ENCODE measurements around the gene IQCF5. TPM values are rescaled to one million over a fixed set of nuclear protein-coding genes. Genes with fewer than 3 reads are reported as not detected.
"Not testable (repeated sequence)": the region's sequence is repeated elsewhere in the genome, so short reads cannot be mapped to it uniquely, and the experiment has no call there.

IQCF5 gene
- total RNA-seq (not detected), polyA plus RNA-seq (not detected)

DNA sequence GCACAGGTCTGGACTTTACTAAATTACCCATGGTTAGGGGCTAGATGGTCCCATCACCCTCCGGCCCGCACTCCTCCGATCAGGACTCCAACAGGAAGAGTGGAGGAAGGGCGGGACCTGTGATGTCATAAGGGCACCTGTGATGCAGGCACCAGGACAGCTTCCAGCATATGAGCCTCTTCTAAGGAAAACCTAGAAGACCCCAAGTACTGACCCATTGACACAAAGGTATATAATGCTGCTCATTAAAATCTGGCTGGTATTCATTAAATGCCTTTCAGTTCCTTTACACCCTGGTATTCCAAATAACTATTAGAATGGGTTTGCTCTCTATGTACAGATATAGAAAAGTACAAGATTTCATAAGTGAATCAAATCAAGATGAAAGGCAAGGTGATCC lies at the start of gene IQCF5:
TSS of gene IQCF5 (minus strand) at position 101 of the 400 bp plus-strand sequence. CDS start at position 31, 70 bp downstream.
- peaks cover 0 to 4% (median 3%) of the 10 kb centered on the region in 3 donors for H3K36me3 Mint-ChIP-seq
- H3K27ac Mint-ChIP-seq: peak within 1 kb of the TSS in 2 of 8 donors; percentile 6 to 72
- peaks cover 2 to 37% of the 10 kb centered on the region in 2 donors for H3K27me3 Mint-ChIP-seq
- Histone ChIP-seq H3K4me1 (ENCODE audit: insufficient read depth, low read length) (no peaks in the 10 kb centered on the region), H3K27ac (ENCODE audit: low read depth, low read length) (no peak within 1 kb of the TSS), H3K27me3 (ENCODE audit: insufficient read depth, low read length, poor library complexity, severe bottlenecking) (no peaks in the 10 kb centered on the region), H3K36me3 (ENCODE audit: insufficient read depth, low read length) (no peaks in the 10 kb centered on the region), H3K9me3 (ENCODE audit: low read length) (no peaks in the 10 kb centered on the region), H3K4me3 (ENCODE audit: low read length) (no peak within 1 kb of the TSS)
- ChIA-PET POLR2A (no interaction called here), CTCF (no interaction called here)
- H3K9me3 Mint-ChIP-seq: peaks cover 0 to 3% (median 0%) of the 10 kb centered on the region in 5 donors
- no peaks in the 10 kb centered on the region for H3K4me1 Mint-ChIP-seq
- no peak within 1 kb of the TSS for H3K4me3 Mint-ChIP-seq
- DNase-seq: no peak

DNA sequence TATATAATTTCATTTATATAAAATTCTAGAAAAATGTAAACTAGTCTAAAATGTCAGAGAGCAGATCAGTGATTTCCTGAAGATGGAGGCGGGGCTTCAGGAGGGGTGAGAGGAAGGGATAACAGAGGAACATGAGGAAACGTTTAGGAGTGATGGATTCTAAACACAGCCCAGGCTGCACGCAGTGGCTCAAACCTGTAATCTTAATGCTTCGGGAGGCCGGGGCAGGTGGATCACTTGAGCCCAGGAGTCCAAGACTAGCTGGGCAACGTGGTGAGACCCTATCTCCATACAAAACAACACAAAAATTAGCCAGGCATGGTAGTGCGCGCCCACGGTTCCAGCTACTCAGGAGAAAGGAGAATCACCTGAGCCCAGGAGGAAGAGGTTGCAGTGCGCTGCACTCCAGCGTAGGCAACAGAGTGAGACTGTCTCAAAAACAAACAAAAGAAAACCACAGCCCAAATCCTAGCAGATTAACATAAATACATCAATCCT lies 45.7 kb upstream of the IQCF5 start:
- no peaks in the 10 kb centered on the region for H3K9me3 Mint-ChIP-seq
- DNase-seq: no peak
- CTCF ChIA-PET: interaction anchor here (0.6 kb wide), 1 partner anchor 1661 kb away, joined by 3 read pairs; no protein-coding TSS in a partner anchor

DNA sequence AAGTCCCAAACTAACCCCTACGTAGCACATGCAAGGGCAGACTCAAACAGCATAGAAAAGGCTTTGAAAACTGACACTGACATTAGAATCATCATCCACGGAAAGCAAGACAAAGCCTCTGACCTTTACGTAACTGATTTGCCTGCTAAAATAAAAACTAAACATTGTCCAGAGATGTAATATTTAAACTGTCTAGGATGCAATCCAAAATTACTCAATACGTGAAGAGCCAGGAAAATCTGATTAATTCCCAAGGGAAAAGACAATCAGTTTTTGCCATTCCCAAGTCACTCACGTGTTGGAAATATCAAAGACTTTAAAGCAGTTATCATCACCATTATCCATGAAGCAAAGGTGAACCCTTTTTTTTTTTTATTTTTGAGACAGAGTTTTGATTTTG lies 41.0 kb upstream of the IQCF5 start:
- H3K4me3 Mint-ChIP-seq: no peak overlapping the region
- peaks cover 3 to 20% of the 10 kb centered on the region in 2 donors for H3K27me3 Mint-ChIP-seq
- H3K9me3 ChIP-seq (ENCODE audit: low read length): no peaks in the 10 kb centered on the region
- ChIA-PET CTCF (no interaction called here), POLR2A (no interaction called here)
- no peaks in the 10 kb centered on the region for H3K27me3 ChIP-seq (ENCODE audit: insufficient read depth, low read length, poor library complexity, severe bottlenecking)
- no peaks in the 10 kb centered on the region for H3K4me1 Mint-ChIP-seq
- no peaks in the 10 kb centered on the region for H3K9me3 Mint-ChIP-seq
- H3K4me1 ChIP-seq (ENCODE audit: insufficient read depth, low read length): no peaks in the 10 kb centered on the region
- H3K27ac ChIP-seq (ENCODE audit: low read depth, low read length): no peak overlapping the region
- no peaks in the 10 kb centered on the region for H3K36me3 ChIP-seq (ENCODE audit: insufficient read depth, low read length)
- H3K36me3 Mint-ChIP-seq: no peaks in the 10 kb centered on the region
- H3K27ac Mint-ChIP-seq: no peak overlapping the region
- no peak overlapping the region for H3K4me3 ChIP-seq (ENCODE audit: low read length)
- DNase-seq: no peak

More for the DNA sequence above, 45.7 kb upstream of the IQCF5 start:
- Histone ChIP-seq H3K36me3 (ENCODE audit: insufficient read depth, low read length) (no peaks in the 10 kb centered on the region), H3K9me3 (ENCODE audit: low read length) (no peaks in the 10 kb centered on the region), H3K27me3 (ENCODE audit: insufficient read depth, low read length, poor library complexity, severe bottlenecking) (no peaks in the 10 kb centered on the region), H3K27ac (ENCODE audit: low read depth, low read length) (no peak overlapping the region), H3K4me1 (ENCODE audit: insufficient read depth, low read length) (no peaks in the 10 kb centered on the region), H3K4me3 (ENCODE audit: low read length) (no peak overlapping the region)
- H3K27ac Mint-ChIP-seq: no peak overlapping the region
- H3K4me3 Mint-ChIP-seq: no peak overlapping the region
- peaks cover 4 to 14% of the 10 kb centered on the region in 2 donors for H3K27me3 Mint-ChIP-seq
- H3K4me1 Mint-ChIP-seq: no peaks in the 10 kb centered on the region
- no peaks in the 10 kb centered on the region for H3K36me3 Mint-ChIP-seq
- POLR2A ChIA-PET: no interaction called here

DNA sequence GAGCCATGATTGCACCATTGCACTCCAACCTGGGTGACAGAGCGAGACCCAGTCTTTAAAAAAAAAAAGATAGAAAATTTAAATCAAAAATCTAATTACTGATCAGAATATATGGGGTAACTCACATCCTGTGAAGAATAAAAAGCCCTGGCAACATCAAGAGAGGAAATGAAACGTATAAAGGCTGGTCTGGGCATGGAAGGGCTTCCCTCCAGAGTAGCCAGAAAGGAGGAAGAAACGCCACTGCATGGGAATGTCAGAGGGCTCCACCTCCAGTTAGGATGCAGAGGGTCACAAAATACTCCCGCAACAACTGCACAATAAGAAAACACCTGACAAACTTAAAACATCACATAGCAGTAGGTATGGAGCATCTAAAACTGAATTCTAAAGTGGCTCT lies 32.6 kb upstream of the IQCF5 start:
- POLR2A ChIA-PET: no interaction called here
- H3K27me3 Mint-ChIP-seq: peaks cover 40 to 51% of the 10 kb centered on the region in 2 donors
- no peak overlapping the region for H3K27ac Mint-ChIP-seq

DNA sequence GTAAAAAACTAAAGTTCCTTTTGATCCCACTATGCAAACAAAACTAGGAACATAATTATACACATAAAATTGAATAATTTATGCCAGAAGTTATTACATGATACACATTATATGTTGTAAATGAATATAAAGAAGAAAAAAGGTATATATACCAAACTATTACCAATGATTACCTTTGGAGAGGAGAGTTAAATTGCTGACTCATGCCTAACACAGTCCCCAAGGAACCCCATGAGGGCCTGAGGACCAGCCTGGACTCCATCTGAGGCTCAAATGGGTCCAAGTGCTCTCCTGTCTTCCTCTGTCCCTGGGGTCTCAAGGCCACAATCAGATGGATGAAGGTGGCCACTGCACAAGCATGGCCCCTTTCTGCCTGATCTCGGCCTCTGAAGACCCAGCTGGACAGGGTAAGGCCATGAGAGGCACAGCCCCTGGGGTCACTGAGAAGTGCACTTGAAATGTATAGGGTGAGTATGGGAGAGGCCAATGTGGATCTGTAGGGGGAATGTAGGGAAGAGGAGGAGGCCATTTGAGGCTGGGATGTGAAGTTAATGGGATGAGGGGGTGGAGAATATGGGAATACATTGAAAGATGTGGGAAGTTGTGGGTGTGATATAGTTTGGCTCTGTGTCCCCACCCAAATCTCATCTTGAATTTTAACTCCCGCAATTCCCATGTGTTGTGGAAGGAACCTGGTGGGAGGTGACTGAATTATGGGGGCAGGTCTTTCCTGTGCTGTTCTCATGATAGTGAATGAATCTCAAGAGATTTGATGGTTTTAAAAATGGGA lies 28.8 kb upstream of the IQCF5 start:
- Mint-ChIP-seq H3K9me3 (peaks cover 6 to 30% (median 17%) of the 10 kb centered on the region in 5 donors), H3K36me3 (peaks cover 0 to 35% (median 2%) of the 10 kb centered on the region in 3 donors), H3K4me3 (no peak overlapping the region), H3K27ac (no peak overlapping the region), H3K27me3 (peaks cover 44 to 65% of the 10 kb centered on the region in 2 donors), H3K4me1 (no peaks in the 10 kb centered on the region)
- no peak for DNase-seq
- CTCF ChIA-PET: no interaction called here
- Histone ChIP-seq H3K4me3 (ENCODE audit: low read length) (no peak overlapping the region), H3K27ac (ENCODE audit: low read depth, low read length) (no peak overlapping the region), H3K36me3 (ENCODE audit: insufficient read depth, low read length) (no peaks in the 10 kb centered on the region), H3K9me3 (ENCODE audit: low read length) (no peaks in the 10 kb centered on the region), H3K4me1 (ENCODE audit: insufficient read depth, low read length) (no peaks in the 10 kb centered on the region), H3K27me3 (ENCODE audit: insufficient read depth, low read length, poor library complexity, severe bottlenecking) (no peaks in the 10 kb centered on the region)
- POLR2A ChIA-PET: no interaction called here

More for the DNA sequence above, 32.6 kb upstream of the IQCF5 start:
- H3K9me3 ChIP-seq (ENCODE audit: low read length): no peaks in the 10 kb centered on the region
- Mint-ChIP-seq H3K36me3 (peaks cover 0 to 40% (median 2%) of the 10 kb centered on the region in 3 donors), H3K4me1 (no peaks in the 10 kb centered on the region), H3K9me3 (peaks cover 7 to 33% (median 24%) of the 10 kb centered on the region in 5 donors), H3K4me3 (no peak overlapping the region)
- no peak for DNase-seq
- H3K27me3 ChIP-seq (ENCODE audit: insufficient read depth, low read length, poor library complexity, severe bottlenecking): no peaks in the 10 kb centered on the region
- no peak overlapping the region for H3K27ac ChIP-seq (ENCODE audit: low read depth, low read length)
- no peaks in the 10 kb centered on the region for H3K4me1 ChIP-seq (ENCODE audit: insufficient read depth, low read length)
- CTCF ChIA-PET: no interaction called here
- no peak overlapping the region for H3K4me3 ChIP-seq (ENCODE audit: low read length)
- H3K36me3 ChIP-seq (ENCODE audit: insufficient read depth, low read length): no peaks in the 10 kb centered on the region

GRCh38 chr3:51902361-51902760 lies 27.0 kb upstream of the IQCF5 start:
- peaks cover 31 to 67% of the 10 kb centered on the region in 2 donors for H3K27me3 Mint-ChIP-seq
- H3K4me3 Mint-ChIP-seq; H3K36me3 ChIP-seq (ENCODE audit: insufficient read depth, low read length); H3K4me1 ChIP-seq (ENCODE audit: insufficient read depth, low read length); CTCF ChIA-PET; H3K27ac ChIP-seq (ENCODE audit: low read depth, low read length); H3K4me3 ChIP-seq (ENCODE audit: low read length); H3K4me1 Mint-ChIP-seq; H3K27ac Mint-ChIP-seq; H3K27me3 ChIP-seq (ENCODE audit: insufficient read depth, low read length, poor library complexity, severe bottlenecking); H3K9me3 ChIP-seq (ENCODE audit: low read length); DNase-seq; POLR2A ChIA-PET: not testable (repeated sequence)
- peaks cover 0 to 27% (median 2%) of the 10 kb centered on the region in 3 donors for H3K36me3 Mint-ChIP-seq
- peaks cover 0 to 14% (median 10%) of the 10 kb centered on the region in 5 donors for H3K9me3 Mint-ChIP-seq

GRCh38 chr3:51900043-51900442 lies 24.6 kb upstream of the IQCF5 start:
- H3K4me3 Mint-ChIP-seq; H3K9me3 ChIP-seq (ENCODE audit: low read length); DNase-seq; H3K27ac ChIP-seq (ENCODE audit: low read depth, low read length); H3K36me3 Mint-ChIP-seq; H3K4me1 ChIP-seq (ENCODE audit: insufficient read depth, low read length); POLR2A ChIA-PET; CTCF ChIA-PET; H3K9me3 Mint-ChIP-seq; H3K27ac Mint-ChIP-seq; H3K4me1 Mint-ChIP-seq; H3K36me3 ChIP-seq (ENCODE audit: insufficient read depth, low read length); H3K27me3 ChIP-seq (ENCODE audit: insufficient read depth, low read length, poor library complexity, severe bottlenecking); H3K4me3 ChIP-seq (ENCODE audit: low read length): not testable (repeated sequence)
- peaks cover 23 to 66% of the 10 kb centered on the region in 2 donors for H3K27me3 Mint-ChIP-seq

DNA sequence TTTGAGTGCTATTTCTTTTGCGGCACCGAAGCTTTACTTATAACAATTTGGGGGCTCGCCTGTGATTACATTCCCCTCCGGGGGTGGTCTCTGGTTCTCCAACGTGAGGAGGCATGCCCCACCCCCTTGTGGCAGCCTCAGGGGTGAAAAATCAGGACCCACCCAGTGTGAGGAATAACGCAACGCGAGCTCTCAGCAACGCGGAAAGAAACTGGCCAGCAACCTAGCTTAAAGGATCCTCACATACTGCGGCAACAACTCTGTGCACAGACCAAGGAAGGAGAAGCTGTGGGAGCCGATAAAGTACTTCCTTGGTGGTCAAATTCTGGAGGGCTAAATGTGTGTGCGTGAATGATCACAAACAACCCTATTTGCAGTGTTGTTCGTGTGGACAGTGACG lies 22.0 kb upstream of the IQCF5 start:
- Mint-ChIP-seq H3K9me3 (no peaks in the 10 kb centered on the region), H3K27ac (no peak overlapping the region), H3K27me3 (peaks cover 18 to 56% of the 10 kb centered on the region in 2 donors), H3K36me3 (no peaks in the 10 kb centered on the region), H3K4me1 (no peaks in the 10 kb centered on the region), H3K4me3 (no peak overlapping the region)
- DNase-seq: no peak
- Histone ChIP-seq H3K27me3 (ENCODE audit: insufficient read depth, low read length, poor library complexity, severe bottlenecking) (no peaks in the 10 kb centered on the region), H3K36me3 (ENCODE audit: insufficient read depth, low read length) (no peaks in the 10 kb centered on the region), H3K4me3 (ENCODE audit: low read length) (no peak overlapping the region), H3K4me1 (ENCODE audit: insufficient read depth, low read length) (no peaks in the 10 kb centered on the region), H3K9me3 (ENCODE audit: low read length) (no peaks in the 10 kb centered on the region), H3K27ac (ENCODE audit: low read depth, low read length) (no peak overlapping the region)
- CTCF ChIA-PET: no interaction called here
- POLR2A ChIA-PET: no interaction called here
